NCI-H1436 treated with DMSO at 0.1 percent for 48 hours (cell line): ENCODE measurements around the gene HDAC9.
"Not testable (repeated sequence)": the region's sequence is repeated elsewhere in the genome, so short reads cannot be mapped to it uniquely, and the experiment has no call there.

ENCODE experiments used
- DNase-seq: peaks from one replicate; lab custom pipeline; 2025; lab: John Stamatoyannopoulos, UW

HDAC9 gene

DNA sequence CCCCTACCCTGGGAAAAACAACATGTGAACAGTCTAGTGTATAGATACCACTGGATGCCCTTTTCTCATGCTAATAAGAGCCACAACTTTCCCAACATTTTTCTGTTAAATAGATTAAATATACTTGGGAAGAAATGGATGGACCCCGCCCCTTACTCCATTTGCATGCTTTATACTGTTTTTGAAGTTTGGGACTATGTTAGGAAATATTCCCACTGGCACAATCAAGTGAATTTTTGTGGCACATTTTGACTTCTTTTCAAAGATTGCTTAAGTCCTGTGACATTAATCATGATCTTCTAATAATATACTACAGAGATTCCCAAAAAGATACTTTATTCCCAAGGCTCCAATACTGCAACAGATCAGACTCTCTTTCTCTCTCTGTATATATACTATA is 405.3 kb downstream of the HDAC9 start:
- no peak for DNase-seq

DNA sequence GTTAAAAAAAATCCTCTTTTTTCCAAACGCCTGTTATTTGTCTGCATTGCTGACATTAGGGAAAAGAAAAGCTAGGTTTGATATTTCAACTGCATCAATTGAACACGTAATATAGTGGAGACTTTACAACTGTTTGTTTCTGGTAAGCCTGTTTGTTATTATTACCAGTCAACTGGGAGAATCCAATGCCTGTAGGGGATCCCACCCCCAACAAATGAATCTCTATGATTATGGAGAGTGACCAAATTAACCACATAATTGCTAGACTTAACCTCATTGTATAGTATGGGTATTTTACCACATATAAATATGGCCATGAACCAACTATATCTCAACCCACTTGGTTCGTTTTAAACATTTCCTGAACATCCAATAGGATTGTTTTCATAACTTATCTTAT is 405.8 kb downstream of the HDAC9 start:
- DNase-seq: no peak

DNA sequence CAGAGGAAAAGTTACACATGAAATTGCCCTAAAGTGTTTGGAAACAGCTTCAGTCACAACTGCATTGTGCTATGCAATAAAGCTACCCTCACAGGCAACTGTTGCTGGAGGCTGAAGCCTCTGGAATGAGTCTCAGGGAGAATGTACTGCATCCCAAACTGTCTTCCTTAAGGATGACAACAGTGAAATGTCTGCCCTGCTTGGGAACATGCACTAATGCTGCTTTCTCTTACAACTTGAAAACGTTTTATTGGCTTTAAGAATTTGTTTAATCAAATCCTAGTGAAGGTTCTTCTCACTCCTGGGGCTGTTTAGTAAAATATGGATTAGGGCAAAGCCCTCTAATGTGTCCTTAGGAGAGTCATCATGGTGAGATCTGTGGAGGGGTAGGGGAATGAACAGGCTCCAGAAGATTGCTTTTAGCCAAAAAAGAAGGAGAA is 406.5 kb downstream of the HDAC9 start:
- no peak for DNase-seq

DNA sequence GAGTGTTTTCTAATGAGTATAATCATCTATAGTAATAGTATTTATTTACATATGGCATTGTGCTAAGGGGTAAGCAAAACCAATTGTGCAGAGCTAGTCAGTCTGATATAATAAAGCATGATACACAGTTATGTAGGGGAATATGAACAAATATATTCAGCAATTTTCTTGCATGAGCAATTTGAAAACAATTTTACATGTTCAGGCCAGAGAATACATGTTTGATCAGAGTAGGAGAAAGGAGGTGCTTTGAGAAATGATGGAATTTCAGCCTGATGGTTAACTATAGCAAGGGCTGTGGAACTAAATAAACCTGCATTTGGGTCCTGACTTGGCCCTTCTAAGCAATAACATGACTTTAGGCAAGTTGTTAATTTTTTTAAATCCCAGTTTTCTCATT is 407.3 kb downstream of the HDAC9 start:
- no peak for DNase-seq

DNA sequence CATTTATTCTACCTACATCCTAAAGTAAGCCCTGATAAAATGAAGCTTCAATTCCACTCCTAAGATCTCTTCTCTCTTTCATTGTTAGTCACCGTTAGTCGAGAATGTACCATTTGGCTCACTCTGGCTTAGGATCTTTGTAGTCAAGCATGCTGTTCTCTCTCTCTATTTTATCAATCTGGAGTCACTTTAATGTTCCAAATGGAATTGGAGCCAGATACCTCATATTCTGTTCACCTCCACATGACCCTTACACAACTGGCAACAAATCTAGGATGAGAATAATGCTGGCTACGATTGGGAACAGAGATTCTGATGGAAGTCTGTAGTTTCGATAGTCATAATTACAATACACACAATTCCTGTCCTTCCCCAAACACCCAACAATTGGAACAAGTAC is 408.1 kb downstream of the HDAC9 start:
- no peak for DNase-seq

GRCh38 chr7:18905316-18905943 is 409.9 kb downstream of the HDAC9 start:
- DNase-seq: no peak

DNA sequence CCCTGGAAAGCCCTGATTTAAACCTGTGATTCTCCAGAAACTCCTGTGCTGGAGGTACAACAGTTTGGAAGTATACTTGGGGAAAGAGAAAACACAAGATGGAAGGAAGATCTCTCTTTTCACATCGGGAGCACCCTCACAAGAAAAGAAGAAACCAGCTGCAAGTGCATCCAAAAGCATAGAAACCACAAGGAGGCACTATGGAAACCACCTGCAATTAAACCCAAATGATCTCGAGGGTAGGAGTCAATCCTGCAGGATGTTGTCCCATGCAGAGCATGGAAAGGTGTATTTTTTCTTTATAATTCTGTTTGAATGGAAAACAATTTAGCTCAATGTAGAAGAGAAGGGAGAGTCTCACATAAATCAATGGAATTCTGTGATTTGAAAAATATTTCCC is 411.4 kb downstream of the HDAC9 start:
- no peak for DNase-seq

DNA sequence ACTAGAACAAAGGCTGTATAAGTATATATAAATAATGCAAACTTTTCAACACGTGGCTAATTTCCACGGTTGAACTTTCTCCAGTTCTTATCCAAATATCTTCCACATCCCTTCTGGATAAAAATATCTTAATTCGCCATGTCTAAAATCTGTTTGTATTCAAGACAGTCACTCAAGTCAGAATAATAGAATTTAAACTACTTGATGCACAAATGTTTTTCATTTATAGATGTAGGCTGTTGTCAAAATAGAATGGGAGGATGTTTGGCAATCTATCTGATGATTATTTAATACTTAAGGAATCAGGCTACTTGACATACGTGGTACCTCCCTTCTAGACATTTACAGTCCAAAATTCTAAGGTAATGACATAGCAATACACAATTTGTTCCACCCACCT is 417.6 kb downstream of the HDAC9 start:
- DNase-seq: no peak

- no peak for DNase-seq
These were observed 421.3 kb downstream of the HDAC9 start for GRCh38 chr7:18916826-18917225.

GRCh38 chr7:18927134-18927533 is 431.6 kb downstream of the HDAC9 start:
- no peak for DNase-seq

DNA sequence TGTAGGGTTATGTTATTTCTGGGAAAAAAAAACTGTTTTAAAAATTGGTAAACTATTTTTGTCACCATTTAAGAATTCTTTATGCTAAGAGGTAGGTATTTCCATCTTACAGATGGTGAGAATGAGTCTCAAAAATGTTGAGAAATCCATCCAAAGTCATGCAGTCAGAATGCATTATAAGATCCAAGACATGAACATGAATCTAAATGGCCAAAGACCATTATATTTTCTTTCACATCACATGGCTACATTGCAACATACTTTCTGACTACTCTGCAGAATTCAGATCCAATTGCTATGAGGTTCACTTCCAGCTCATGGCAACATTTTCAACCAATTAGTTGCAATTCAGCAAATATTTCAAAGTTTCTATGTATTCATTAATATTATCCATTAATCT is 440.7 kb downstream of the HDAC9 start:
- no peak for DNase-seq

- no peak for DNase-seq
These were observed 444.4 kb downstream of the HDAC9 start for GRCh38 chr7:18939771-18940592.

- no peak for DNase-seq
These were observed 445.1 kb downstream of the HDAC9 start for GRCh38 chr7:18940593-18941134.

- DNase-seq: no peak
These were observed 445.7 kb downstream of the HDAC9 start for GRCh38 chr7:18941207-18941606.

- DNase-seq: no peak
These were observed 453.0 kb downstream of the HDAC9 start for GRCh38 chr7:18948521-18948920.

DNA sequence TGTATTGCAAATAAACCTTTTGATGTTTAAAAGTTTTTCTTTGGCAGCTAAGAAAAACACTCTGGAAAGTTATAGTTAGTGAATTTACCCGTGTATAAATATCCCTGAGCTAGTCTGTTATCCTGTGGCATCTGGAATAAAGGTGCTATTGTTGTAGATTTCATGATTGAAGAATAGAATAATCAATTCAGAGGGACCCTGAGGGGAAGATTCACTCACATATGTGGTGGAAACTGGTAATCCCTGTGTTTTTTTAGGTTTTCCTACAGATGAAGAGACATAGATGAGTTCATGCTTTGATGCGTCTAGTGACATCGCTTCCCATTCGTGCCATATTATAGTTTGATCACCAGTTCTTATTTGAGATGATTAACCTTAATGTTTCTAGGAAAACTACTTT is 457.3 kb downstream of the HDAC9 start:
- DNase-seq: no peak

GRCh38 chr7:18958627-18959026 is 463.1 kb downstream of the HDAC9 start:
- DNase-seq: no peak

GRCh38 chr7:18960725-18961124 is 465.2 kb downstream of the HDAC9 start:
- no peak for DNase-seq

DNA sequence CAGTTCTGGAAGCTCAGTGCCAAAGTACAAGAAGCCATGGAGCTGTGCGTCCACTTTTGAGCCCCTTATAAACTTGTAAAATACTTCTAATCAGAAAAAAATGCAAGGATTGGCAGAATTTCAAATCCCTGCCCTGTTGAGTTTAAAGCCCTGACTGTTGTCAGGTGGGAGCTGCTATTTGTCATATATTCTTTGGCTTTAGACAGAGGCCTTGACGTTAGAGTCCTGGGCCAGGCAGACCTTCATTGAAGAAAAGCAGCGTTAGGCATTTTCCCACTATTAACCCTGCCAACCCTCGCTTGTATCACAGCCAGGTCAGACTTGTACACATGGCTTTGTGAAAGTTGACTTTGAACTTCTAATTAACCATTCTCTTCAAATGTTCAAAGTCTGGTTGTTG is 466.5 kb downstream of the HDAC9 start:
- no peak for DNase-seq

DNA sequence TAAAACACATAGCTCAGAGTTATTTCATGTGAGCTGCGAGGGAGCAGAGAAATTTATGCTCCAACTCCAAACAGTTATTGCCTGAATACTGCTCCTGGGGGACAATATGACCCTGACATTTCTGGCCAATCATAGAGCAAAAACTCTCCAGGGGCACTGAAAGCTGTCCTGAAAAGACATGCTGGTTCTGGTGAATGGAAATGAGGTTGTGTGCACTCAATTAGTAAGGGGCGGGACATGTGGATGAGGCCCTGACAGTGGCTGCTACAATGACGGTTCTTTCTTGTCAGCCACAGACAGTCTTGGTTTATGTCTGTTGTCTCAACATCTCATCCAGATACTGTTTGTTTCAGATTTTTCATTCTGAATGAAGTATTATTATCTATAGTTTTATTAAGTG is 470.1 kb downstream of the HDAC9 start:
- DNase-seq: no peak

DNA sequence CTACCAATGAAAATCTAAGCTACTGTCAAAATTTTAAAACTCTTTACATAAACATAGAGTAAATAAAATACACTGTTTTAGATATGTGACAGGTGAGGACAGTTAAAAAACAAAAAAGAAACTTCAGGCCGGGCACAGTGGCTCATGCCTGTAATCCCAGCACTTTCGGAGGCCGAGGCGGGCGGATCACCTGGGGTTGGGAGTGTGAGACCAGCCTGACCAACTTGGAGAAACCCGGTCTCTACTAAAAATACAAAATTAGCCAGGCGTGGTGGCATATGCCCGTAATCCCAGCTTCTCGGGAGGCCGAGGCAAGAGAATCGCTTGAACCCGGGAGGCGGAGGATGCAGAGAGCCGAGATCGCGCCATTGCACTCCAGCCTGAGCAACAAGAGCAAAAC is 472.2 kb downstream of the HDAC9 start:
- not testable (repeated sequence) for DNase-seq

- no peak for DNase-seq
These were observed 476.3 kb downstream of the HDAC9 start for GRCh38 chr7:18971839-18972238.

DNA sequence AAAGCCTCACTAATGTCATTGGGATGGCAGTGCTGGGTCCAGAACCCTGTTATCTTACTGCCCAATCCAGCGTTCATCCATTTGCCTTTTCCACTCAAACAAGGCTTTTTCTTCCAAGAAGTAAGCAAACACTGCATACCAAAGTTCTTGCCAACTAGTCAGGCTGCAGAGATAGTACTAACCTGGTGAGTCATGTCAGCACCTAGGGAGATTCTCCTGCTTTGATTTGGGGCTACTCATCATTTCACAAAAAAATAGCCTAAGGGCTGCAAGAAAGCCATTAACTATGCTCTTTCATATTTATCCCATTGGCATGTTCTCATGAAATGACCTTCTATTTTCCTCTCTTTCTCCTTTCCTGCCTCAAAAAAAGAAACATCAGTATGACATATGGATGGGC is 479.3 kb downstream of the HDAC9 start:
- DNase-seq: no peak
